ENCODE data around the gene RPGR. TPM values are rescaled to one million over a fixed set of nuclear protein-coding genes. Genes with fewer than 3 reads are reported as not detected.

RPGR gene
- total RNA-seq, 1 donor from 2014 or later: 4.5 TPM

DNA sequence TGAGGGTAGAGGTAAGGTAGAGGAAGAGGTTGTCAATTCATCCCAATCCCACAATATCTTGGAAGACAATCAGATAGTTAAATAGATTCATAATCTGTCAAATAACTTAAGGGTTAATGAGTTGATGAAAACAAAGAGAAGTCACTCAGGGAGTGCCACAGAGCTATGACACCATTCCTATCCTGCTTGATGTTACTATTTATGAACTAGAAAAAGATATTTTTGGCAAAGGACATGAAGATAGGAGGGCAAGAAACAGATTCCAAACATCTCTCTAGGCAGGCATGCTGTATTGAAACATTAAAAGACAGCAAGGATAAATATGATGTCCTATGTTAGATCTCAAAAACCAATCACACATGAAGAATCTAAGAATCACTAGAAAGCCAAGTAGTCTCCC lies 103.1 kb downstream of the RPGR start:
- no peak for DNase-seq
- TF ChIP-seq, protein P1, sequence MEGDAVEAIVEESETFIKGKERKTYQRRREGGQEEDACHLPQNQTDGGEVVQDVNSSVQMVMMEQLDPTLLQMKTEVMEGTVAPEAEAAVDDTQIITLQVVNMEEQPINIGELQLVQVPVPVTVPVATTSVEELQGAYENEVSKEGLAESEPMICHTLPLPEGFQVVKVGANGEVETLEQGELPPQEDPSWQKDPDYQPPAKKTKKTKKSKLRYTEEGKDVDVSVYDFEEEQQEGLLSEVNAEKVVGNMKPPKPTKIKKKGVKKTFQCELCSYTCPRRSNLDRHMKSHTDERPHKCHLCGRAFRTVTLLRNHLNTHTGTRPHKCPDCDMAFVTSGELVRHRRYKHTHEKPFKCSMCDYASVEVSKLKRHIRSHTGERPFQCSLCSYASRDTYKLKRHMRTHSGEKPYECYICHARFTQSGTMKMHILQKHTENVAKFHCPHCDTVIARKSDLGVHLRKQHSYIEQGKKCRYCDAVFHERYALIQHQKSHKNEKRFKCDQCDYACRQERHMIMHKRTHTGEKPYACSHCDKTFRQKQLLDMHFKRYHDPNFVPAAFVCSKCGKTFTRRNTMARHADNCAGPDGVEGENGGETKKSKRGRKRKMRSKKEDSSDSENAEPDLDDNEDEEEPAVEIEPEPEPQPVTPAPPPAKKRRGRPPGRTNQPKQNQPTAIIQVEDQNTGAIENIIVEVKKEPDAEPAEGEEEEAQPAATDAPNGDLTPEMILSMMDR (IDR thresholded peaks at IDR 0.05; ENCODE audit: borderline replicate concordance): no peak
- H3K4me1 ChIP-seq: peaks cover 7% of the 10 kb centered on the region
- intact Hi-C loops (cut with micrococcal nuclease): no loop called here
- no peaks in the 10 kb centered on the region for H3K9me3 ChIP-seq (replicated peaks)
- peak overlapping the region; percentile 74 for H3K27ac ChIP-seq (replicated peaks)
- peak overlapping the region; percentile 32 for H3K4me3 ChIP-seq
- H3K27me3 ChIP-seq (ENCODE audit: low read depth): no peaks in the 10 kb centered on the region
- H3K36me3 ChIP-seq: no peaks in the 10 kb centered on the region

DNA sequence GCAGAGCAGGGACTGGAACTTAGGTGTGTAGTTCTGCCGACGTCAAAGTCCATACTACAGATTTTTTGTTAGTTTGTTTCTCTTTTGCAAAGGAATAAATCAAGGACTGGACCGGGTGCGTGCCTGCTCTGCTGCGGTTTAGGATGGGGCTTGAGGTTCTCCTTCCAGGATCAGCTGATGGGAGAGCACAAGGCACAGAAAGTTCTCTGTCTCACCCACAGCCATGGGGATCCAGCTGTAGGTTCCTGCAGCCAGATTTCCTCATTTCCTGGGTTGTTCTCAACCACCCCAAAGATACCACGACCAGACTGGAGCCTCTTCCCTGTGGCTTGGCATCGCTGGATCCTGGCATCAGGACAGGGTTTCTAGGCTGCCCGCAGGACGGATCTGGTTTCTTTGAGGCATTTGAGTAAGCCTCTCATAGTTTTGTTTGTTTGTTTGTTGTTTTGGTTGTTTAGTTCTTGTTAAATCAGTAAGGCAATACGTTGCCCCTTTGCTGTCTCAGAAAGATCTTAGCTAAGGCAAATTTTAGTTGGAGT lies 105.8 kb downstream of the RPGR start:
- Histone ChIP-seq H3K9me3 (replicated peaks) (no peaks in the 10 kb centered on the region), H3K27ac (replicated peaks) (peak overlapping the region; percentile 72), H3K27me3 (ENCODE audit: low read depth) (no peaks in the 10 kb centered on the region), H3K4me1 (peaks cover 7% of the 10 kb centered on the region), H3K4me3 (peak overlapping the region; percentile 70), H3K36me3 (no peaks in the 10 kb centered on the region)
- intact Hi-C loops (cut with micrococcal nuclease): no loop called here
- TF ChIP-seq, protein P1 (IDR thresholded peaks at IDR 0.05; ENCODE audit: borderline replicate concordance): no peak
- DNase-seq: no peak

DNA sequence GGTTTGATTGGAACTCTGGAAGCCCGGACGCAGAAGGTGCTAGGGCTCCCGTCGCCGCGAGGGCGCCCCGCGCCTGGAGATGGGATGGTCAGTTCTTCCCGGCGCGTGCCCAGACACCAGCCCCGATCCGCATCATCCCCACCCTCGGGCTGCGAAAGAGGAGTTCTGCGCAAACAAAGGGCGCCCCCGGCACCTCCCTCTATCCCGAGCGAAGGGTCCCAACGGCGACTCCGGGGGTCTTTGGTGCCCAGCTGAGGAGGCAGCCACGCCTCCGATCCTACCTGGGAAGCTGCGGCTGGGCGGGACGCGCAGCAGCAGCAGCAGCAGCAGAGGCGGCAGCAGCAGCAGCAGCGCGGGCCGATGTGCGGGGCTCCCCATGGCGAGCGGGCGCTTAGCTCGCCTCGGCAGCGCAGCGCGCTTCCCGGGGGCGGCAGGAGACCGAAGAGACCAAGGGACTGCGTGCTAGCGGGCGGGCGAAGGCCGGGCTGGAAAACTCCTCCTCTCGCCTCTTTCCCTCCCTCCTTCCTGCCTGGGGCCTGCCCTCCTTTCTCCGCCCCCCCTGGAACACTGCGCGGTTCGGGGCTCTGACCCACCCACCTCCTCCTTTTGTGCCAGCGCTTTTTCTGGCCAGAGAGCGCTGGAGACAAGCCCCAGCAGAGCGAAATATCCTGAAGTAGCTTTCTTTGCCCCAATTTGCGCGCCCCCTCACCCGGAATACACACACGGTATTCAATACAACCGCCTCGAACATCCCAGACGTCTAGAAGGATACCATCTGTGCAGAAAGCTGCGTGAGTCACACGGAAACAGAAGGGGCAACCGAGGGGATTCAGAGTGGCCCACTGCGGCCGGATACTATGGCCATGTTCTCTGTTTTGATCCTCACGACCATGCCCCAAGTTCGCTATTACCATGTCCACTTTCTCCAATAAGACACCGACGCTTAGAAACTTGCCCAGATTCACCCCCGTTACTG lies 106.6 kb downstream of the RPGR start, which contains the start of gene SRPX:
Gene SRPX (minus strand): TSS at position 457 of the 976 bp plus-strand sequence. CDS start 79 bp downstream, at position 378.
- H3K36me3 ChIP-seq: no peaks in the 10 kb centered on the region
- H3K4me1 ChIP-seq: peaks cover 7% of the 10 kb centered on the region
- TF ChIP-seq, protein P1 (IDR thresholded peaks at IDR 0.05; ENCODE audit: borderline replicate concordance): no peak
- H3K4me3 ChIP-seq: peak within 1 kb of the TSS; percentile 70
- H3K9me3 ChIP-seq (replicated peaks): no peaks in the 10 kb centered on the region
- DNase-seq: peak; percentile 52
- peak within 1 kb of the TSS; percentile 72 for H3K27ac ChIP-seq (replicated peaks)
- intact Hi-C loops (cut with micrococcal nuclease): no loop called here
- no peaks in the 10 kb centered on the region for H3K27me3 ChIP-seq (ENCODE audit: low read depth)

DNA sequence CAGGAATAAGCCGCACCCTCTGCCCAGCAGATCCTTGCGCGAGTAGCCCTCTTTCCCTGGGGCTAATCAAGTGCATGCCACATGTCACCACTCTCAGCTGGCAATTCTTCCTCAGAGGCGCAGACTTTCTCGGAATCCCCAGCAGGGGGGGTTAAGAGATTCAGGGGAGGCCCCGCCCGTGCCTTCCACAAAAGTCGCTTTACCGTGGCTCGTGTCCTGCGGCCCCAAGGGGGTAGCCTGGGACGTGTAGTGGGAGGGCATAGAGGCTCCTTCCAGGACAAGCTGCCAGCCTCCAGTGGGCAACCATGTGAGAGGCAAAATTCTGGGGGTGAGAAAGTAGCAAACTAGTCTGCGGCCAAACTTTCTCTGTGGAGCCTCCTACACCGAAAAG lies 107.3 kb downstream of the RPGR start:
- H3K9me3 ChIP-seq (replicated peaks): no peaks in the 10 kb centered on the region
- peak; percentile 30 for DNase-seq
- TF ChIP-seq, protein P1 (IDR thresholded peaks at IDR 0.05; ENCODE audit: borderline replicate concordance): peak; percentile 43
- H3K4me1 ChIP-seq: peaks cover 7% of the 10 kb centered on the region
- H3K4me3 ChIP-seq: peak overlapping the region; percentile 70
- H3K36me3 ChIP-seq: no peaks in the 10 kb centered on the region
- peak overlapping the region; percentile 72 for H3K27ac ChIP-seq (replicated peaks)
- H3K27me3 ChIP-seq (ENCODE audit: low read depth): no peaks in the 10 kb centered on the region
- intact Hi-C loops (cut with micrococcal nuclease): no loop called here

Other genes with a start within 250 kb of the RPGR start
- 55.9 TPM for gene SRPX, start 106.6 kb downstream of the RPGR start, total RNA-seq
- gene OTC, start 25.1 kb upstream of the RPGR start, total RNA-seq: 0.58 TPM
- 14.8 TPM for gene TSPAN7, start 234.0 kb upstream of the RPGR start, total RNA-seq